H1 (cell line): ENCODE results near the gene ARHGAP8. TPM values are rescaled to one million over a fixed set of nuclear protein-coding genes. Genes with fewer than 3 reads are reported as not detected.

Experiments used
- CTCF ChIA-PET: fragments of 300-600 bp; sonication (Branson Sonifier 250); formaldehyde crosslinking; loops from one replicate; lab custom pipeline; 2021; ENCODE audit not compliant: partially characterized antibody; lab: Charles Lee
- POLR2A ChIA-PET: fragments of 300-600 bp; sonication (Branson Sonifier 250); formaldehyde crosslinking; loops from one replicate; lab custom pipeline; 2021; ENCODE audit warnings: inconsistent platforms; ENCODE audit not compliant: partially characterized antibody; lab: Charles Lee
- DNase-seq, 2 experiments: peaks; one replicate each; pipeline versions ENCODE4 v3.0.0 to v3.0.0-alpha.2; 2010 to 2022; ENCODE audit warnings: low spot score in 2 of 2, low read depth in 1 of 2, mixed read lengths in 1 of 2
- FAIRE-seq: peaks from 2 replicates; lab custom pipeline; 2011; peaks lifted over from hg19 to GRCh38; lab: Jason Lieb, UNC
- H2AFZ ChIP-seq: 2 replicates; pipeline ENCODE4 v1.8.1; 2012; ENCODE audit warnings: low read length, inconsistent platforms
- H2AK5ac ChIP-seq: 2 replicates; pipeline ENCODE4 v1.6.1; 2013; ENCODE audit warnings: low read depth, low read length
- H2BK120ac ChIP-seq: replicated peaks from 2 replicates; pipeline ENCODE3; 2013; ENCODE audit warnings: low read depth, low read length, inconsistent platforms
- H2BK12ac ChIP-seq: 2 replicates; pipeline ENCODE4 v1.6.1; 2013; ENCODE audit warnings: low read depth, low read length
- H2BK15ac ChIP-seq: 2 replicates; pipeline ENCODE4 v1.6.1; 2013; ENCODE audit warnings: low read length
- H2BK20ac ChIP-seq: 2 replicates; pipeline ENCODE4 v1.6.1; 2013; ENCODE audit warnings: low read length
- H2BK5ac ChIP-seq: 2 replicates; pipeline ENCODE4 v1.6.1; 2013; ENCODE audit warnings: low read depth, low read length
- H3K14ac ChIP-seq: 2 replicates; pipeline ENCODE4 v1.6.1; 2013; ENCODE audit warnings: inconsistent platforms; ENCODE audit not compliant: insufficient read length
- H3K18ac ChIP-seq: 2 replicates; pipeline ENCODE4 v1.6.1; 2013; ENCODE audit warnings: low read length; ENCODE audit errors: extremely low read depth
- H3K23ac ChIP-seq: 2 replicates; pipeline ENCODE4 v1.6.1; 2013; ENCODE audit warnings: inconsistent platforms; ENCODE audit not compliant: insufficient read length
- H3K23me2 ChIP-seq: 2 replicates; pipeline ENCODE4 v1.6.1; 2013; ENCODE audit warnings: low read depth, low read length
- H3K27ac ChIP-seq: 2 replicates; pipeline ENCODE4 v1.6.1; 2011; ENCODE audit warnings: low read depth, low read length, inconsistent platforms
- H3K27me3 ChIP-seq, 4 experiments: replicated peaks in 1 of 4; 1 replicate in 1 of 4; 2 replicates in 3 of 4; pipeline versions ENCODE4 v1.6.1 to v1.8.1; 2011 to 2013; ENCODE audit warnings: low read length in 3 of 4, mild to moderate bottlenecking in 3 of 4, inconsistent platforms in 2 of 4, mixed read lengths in 2 of 4, moderate library complexity in 1 of 4; ENCODE audit not compliant: control insufficient read depth in 3 of 4, insufficient read depth in 3 of 4; ENCODE audit errors: extremely low read depth in 1 of 4
- H3K36me3 ChIP-seq, 4 experiments: 2 replicates each; pipeline versions ENCODE4 v1.6.1 to v1.8.1; 2011 to 2013; ENCODE audit warnings: mild to moderate bottlenecking in 4 of 4, low read length in 3 of 4, moderate library complexity in 2 of 4, control low read depth in 1 of 4, inconsistent platforms in 1 of 4; ENCODE audit not compliant: insufficient read depth in 4 of 4, control insufficient read depth in 2 of 4
- H3K4ac ChIP-seq: replicated peaks from 2 replicates; pipeline ENCODE3; 2013; ENCODE audit warnings: low read length, low read depth, mixed read lengths, inconsistent platforms; ENCODE audit not compliant: insufficient read length
- H3K4me1 ChIP-seq, 4 experiments: replicated peaks in 1 of 4; 1 replicate in 1 of 4; 2 replicates in 3 of 4; pipeline versions ENCODE4 v1.6.1 to v1.8.1; 2011 to 2013; ENCODE audit warnings: low read length in 3 of 4, inconsistent platforms in 2 of 4, mixed read lengths in 1 of 4; ENCODE audit not compliant: insufficient read depth in 4 of 4, control insufficient read depth in 3 of 4
- H3K4me2 ChIP-seq, 2 experiments: 2 replicates each; pipeline versions ENCODE4 v1.6.1 to v1.8.1; 2011 to 2013; ENCODE audit warnings: low read depth in 2 of 2, low read length in 2 of 2, control low read depth in 1 of 2, inconsistent platforms in 1 of 2, mild to moderate bottlenecking in 1 of 2; ENCODE audit not compliant: insufficient read depth in 1 of 2
- H3K4me3 ChIP-seq, 4 experiments: fragments of 200-600, 300-600 bp in 1 of 4; sonication (generic), shearing (Covaris generic), sonication (Bioruptor Twin) in 1 of 4; 2 replicates each; pipeline versions ENCODE4 v1.5.1 to v1.8.1; 2011 to 2016; ENCODE audit warnings: low read length in 4 of 4, low read depth in 3 of 4, control low read depth in 2 of 4, inconsistent platforms in 2 of 4, mild to moderate bottlenecking in 2 of 4, mixed read lengths in 1 of 4, moderate library complexity in 1 of 4; ENCODE audit not compliant: insufficient read depth in 2 of 4; ENCODE audit errors: extremely low read depth in 1 of 4
- H3K56ac ChIP-seq: replicated peaks from 2 replicates; pipeline ENCODE3; 2013; ENCODE audit warnings: low read depth, mild to moderate bottlenecking, mixed read lengths, low read length, inconsistent platforms; ENCODE audit not compliant: insufficient read length
- H3K79me1 ChIP-seq: 2 replicates; pipeline ENCODE4 v1.6.1; 2013; ENCODE audit warnings: low read depth, low read length, control low read depth
- H3K79me2 ChIP-seq, 2 experiments: 2 replicates each; pipeline versions ENCODE4 v1.6.1 to v1.8.1; 2012 to 2013; ENCODE audit warnings: low read length in 2 of 2, mild to moderate bottlenecking in 2 of 2, inconsistent platforms in 1 of 2; ENCODE audit not compliant: insufficient read depth in 2 of 2, control insufficient read depth in 1 of 2
- H3K9ac ChIP-seq, 4 experiments: replicated peaks in 1 of 4; 1 replicate in 1 of 4; 2 replicates in 3 of 4; pipeline versions ENCODE4 v1.6.1 to v1.8.1; 2011 to 2013; ENCODE audit warnings: low read depth in 3 of 4, low read length in 3 of 4, control low read depth in 2 of 4, mild to moderate bottlenecking in 2 of 4, moderate library complexity in 2 of 4, inconsistent platforms in 1 of 4; ENCODE audit errors: extremely low read depth in 1 of 4
- H3K9me3 ChIP-seq, 2 experiments: 2 replicates each; pipeline versions ENCODE4 v1.6.1 to v1.8.1; 2012 to 2013; ENCODE audit warnings: mild to moderate bottlenecking in 2 of 2, moderate library complexity in 2 of 2, control low read depth in 1 of 2, inconsistent platforms in 1 of 2, low read depth in 1 of 2, low read length in 1 of 2, mixed read lengths in 1 of 2; ENCODE audit not compliant: insufficient read depth in 2 of 2
- H4K20me1 ChIP-seq, 2 experiments: replicated peaks in 1 of 2; 2 replicates each; pipeline versions ENCODE3 to v1.8.1; 2011 to 2013; ENCODE audit warnings: inconsistent platforms in 2 of 2, low read length in 2 of 2, mild to moderate bottlenecking in 1 of 2; ENCODE audit not compliant: insufficient read depth in 2 of 2, control insufficient read depth in 1 of 2
- H4K5ac ChIP-seq: 2 replicates; pipeline ENCODE4 v1.6.1; 2013; ENCODE audit warnings: low read length, low read depth, mixed read lengths, inconsistent platforms; ENCODE audit not compliant: insufficient read length
- H4K8ac ChIP-seq: 2 replicates; pipeline ENCODE4 v1.8.0; 2013; ENCODE audit warnings: mild to moderate bottlenecking, moderate library complexity, low read length, inconsistent platforms; ENCODE audit not compliant: insufficient read depth; ENCODE audit errors: extremely low read depth
- H4K91ac ChIP-seq: replicated peaks from 2 replicates; pipeline ENCODE3; 2013; ENCODE audit warnings: low read length, mixed read lengths, inconsistent platforms; ENCODE audit not compliant: insufficient read length
- BRCA1 ChIP-seq: IDR thresholded peaks from 2 replicates; pipeline ENCODE4 v1.6.1; 2012; ENCODE audit warnings: low read depth, low read length, improper control_type of control experiment
- E2F6 ChIP-seq: IDR thresholded peaks from 2 replicates; pipeline ENCODE4 v1.6.1; 2012; ENCODE audit warnings: inconsistent platforms
- EGR1 ChIP-seq: IDR thresholded peaks from 2 replicates; pipeline ENCODE4 v1.6.1; 2011; ENCODE audit warnings: low read depth, low read length, borderline replicate concordance
- WGBS, 2 experiments: shearing (Covaris generic) in 1 of 2; methylation state at CpG; one replicate each; pipeline versions ENCODE4 v1.1.6 to v1.1.7; 2013 to 2015; ENCODE audit warnings: low lambda C conversion rate in 2 of 2, mixed read lengths in 2 of 2, inconsistent platforms in 1 of 2, low coverage in 1 of 2, missing lambda C conversion rate in 1 of 2; ENCODE audit not compliant: insufficient replicate concordance in 2 of 2, insufficient coverage in 1 of 2, insufficient read length in 1 of 2; ENCODE audit errors: extremely low coverage in 1 of 2, missing lambda C conversion rate in 1 of 2; 5-methylcytosine and 5-hydroxymethylcytosine counted together
- polyA plus RNA-seq, 7 experiments: library from polyadenylated mRNA; depleted of rRNA in 3 of 7; stranded (reverse) in 5 of 7; unstranded in 2 of 7; fragments of >200 nt in 5 of 7; fragments of 200-250 nt in 2 of 7; gene quantifications; 1 replicate in 5 of 7; 2 replicates in 1 of 7; 4 replicates in 1 of 7; pipeline versions ENCODE4 v1.2.1 to v1.2.3, GENCODE V29; 2011 to 2013; ENCODE audit warnings: missing spikeins in 2 of 7, mixed read lengths in 2 of 7
- total RNA-seq: library from RNA; stranded (reverse); fragmentation: NEBNext Ultra II Directional; extraction: Animal tissue kit (Norgen Biotek cat#: 25700); gene quantifications from 2 replicates; pipeline ENCODE4 v1.2.1, GENCODE V29; 2021

ARHGAP8 gene
- total and polyA plus RNA-seq, 2 of the 8 experiments (the other 6 are each of a cell fraction or from before 2014, with no cell fraction given): 35.6 to 47.7 TPM

- H4K20me1 ChIP-seq: no peaks in the 10 kb centered on the region
- H2AK5ac ChIP-seq: 0 out of 2 replicates have a peak overlapping the region, but pooled peaks have one; percentile 65
- peak overlapping the region; percentile 57 for H4K8ac ChIP-seq
- no peak overlapping the region for H3K23ac ChIP-seq
- H3K4me1 ChIP-seq: peaks cover 6 to 26% (median 15%) of the 10 kb centered on the region in 4 experiments
- no peaks in the 10 kb centered on the region for H3K79me2 ChIP-seq
- H3K27me3 ChIP-seq: no peaks in the 10 kb centered on the region
- no peak overlapping the region for H2AFZ ChIP-seq
- ChIA-PET POLR2A (interaction anchor here (0.8 to 1.1 kb wide), 2 partner anchors 33 to 201 kb away, joined by 3 read pairs; no protein-coding TSS in a partner anchor), CTCF (interaction anchor here (0.6 to 4.3 kb wide), 2 partner anchors 9 to 81 kb away, joined by 3 to 22 read pairs; no protein-coding TSS in a partner anchor)
- H3K14ac ChIP-seq: no peak overlapping the region
- H3K36me3 ChIP-seq: no peaks in the 10 kb centered on the region; a peak in 1 of 8 replicates
- H4K5ac ChIP-seq: no peak overlapping the region
- H3K4me3 ChIP-seq: no peak overlapping the region
- no peak overlapping the region for H3K4me2 ChIP-seq
- H3K23me2 ChIP-seq: no peaks in the 10 kb centered on the region
- DNase-seq (no peak), FAIRE-seq (no peak)
- no peak overlapping the region for H2BK120ac ChIP-seq
- no peak overlapping the region for H3K9ac ChIP-seq
- peaks cover 7% of the 10 kb centered on the region; the same call in 1 of the 2 replicates for H3K79me1 ChIP-seq
- no peak overlapping the region for H3K56ac ChIP-seq
- H2BK15ac ChIP-seq: no peak overlapping the region
- no peak overlapping the region for H3K27ac ChIP-seq
- TF ChIP-seq EGR1 (no peak), BRCA1 (no peak), E2F6 (peak; percentile 31; the same call in 1 of the 2 replicates)
- H2BK5ac ChIP-seq: peak overlapping the region; percentile 60; the same call in 1 of the 2 replicates
- H3K18ac ChIP-seq: no peak overlapping the region
- 86% methylated on average over 16 of the region's 16 CpGs; no CpG with 5 or more reads in 1 of the 2 experiments for WGBS, 2 experiments
- 0 out of 2 replicates have a peak overlapping the region, but pooled peaks have one; percentile 72 for H2BK20ac ChIP-seq
- no peak overlapping the region for H4K91ac ChIP-seq
- no peak overlapping the region for H3K4ac ChIP-seq
- H3K9me3 ChIP-seq: no peaks in the 10 kb centered on the region
- H2BK12ac ChIP-seq: no peak overlapping the region
These were observed 46.9 kb downstream of the ARHGAP8 start for GRCh38 chr22:44799077-44799945.
